GM18502 (cell line): ENCODE data around the gene DYNC1I1.

Experiments
- ATAC-seq: cut with Tn5 transposase; IDR thresholded peaks from one replicate; pipeline ENCODE4 v1.9.1; 2021; ENCODE audit warnings: mild to moderate bottlenecking; ENCODE audit not compliant: unreplicated experiment, poor library complexity

DYNC1I1 gene

DNA sequence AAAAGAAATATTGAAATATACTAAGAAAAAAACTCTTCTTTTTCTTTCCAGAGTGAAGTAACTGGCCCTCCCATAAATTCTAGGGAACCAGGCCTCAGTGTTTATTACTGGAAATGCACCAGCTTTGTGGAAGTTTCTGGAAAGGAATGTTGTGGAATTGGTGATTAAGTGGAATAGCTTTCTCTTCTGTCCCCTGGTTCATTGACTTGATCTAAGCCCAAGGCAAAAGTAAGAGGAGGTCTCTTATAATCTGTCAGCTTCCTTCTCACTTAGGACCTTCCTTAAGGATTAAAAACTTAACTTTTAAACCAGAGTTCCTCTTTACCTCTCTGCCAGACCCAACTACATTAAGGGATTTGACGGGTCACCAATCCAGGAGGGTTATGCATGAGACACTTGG, 283.4 kb downstream of the DYNC1I1 start:
- ATAC-seq, result no peak

GRCh38 chr7:96059075-96059474, 286.7 kb downstream of the DYNC1I1 start:
- no peak for ATAC-seq

GRCh38 chr7:96061009-96061408, 288.7 kb downstream of the DYNC1I1 start:
- ATAC-seq, result no peak

GRCh38 chr7:96061844-96062243, 289.5 kb downstream of the DYNC1I1 start:
- ATAC-seq, result no peak

DNA sequence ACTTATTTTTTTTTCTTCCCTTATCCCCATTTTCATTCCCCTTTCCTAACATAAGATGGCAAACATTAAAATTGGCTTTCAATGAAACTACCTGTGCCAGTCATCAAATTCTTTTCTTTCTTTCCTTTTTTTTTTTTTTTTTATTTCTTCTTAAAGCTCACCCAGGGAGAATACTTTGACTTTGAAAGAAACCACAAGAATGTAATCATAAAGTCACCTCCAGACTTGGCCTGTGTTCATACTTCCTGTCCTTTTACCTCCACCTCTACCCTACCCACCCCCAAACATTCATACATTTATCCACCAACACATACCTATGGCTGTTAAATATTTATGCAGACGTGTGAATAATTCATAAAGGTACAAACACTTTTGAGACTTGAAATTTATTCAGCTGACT, 295.0 kb downstream of the DYNC1I1 start:
- no peak for ATAC-seq

DNA sequence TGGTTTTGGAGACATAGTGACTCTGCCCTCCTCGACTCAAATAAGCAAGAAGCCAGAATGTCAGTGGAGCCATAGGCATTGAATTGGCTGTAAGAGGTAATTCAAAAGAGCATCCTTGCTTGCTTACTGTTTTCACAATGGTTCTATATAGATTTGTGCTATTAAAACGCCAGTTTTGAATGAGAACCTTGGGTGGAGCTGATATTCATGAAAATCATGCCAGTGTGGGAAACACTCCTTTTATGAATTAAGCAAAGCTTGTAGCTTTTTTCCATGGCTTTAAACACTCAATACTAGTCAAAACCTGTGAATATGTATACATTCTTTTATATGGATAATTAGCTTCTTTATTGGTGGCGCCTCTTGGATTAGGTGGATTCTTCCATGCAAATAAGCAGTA, 297.0 kb downstream of the DYNC1I1 start:
- ATAC-seq, result no peak

- no peak for ATAC-seq
Observed at GRCh38 chr7:96074871-96075270, 302.5 kb downstream of the DYNC1I1 start.

DNA sequence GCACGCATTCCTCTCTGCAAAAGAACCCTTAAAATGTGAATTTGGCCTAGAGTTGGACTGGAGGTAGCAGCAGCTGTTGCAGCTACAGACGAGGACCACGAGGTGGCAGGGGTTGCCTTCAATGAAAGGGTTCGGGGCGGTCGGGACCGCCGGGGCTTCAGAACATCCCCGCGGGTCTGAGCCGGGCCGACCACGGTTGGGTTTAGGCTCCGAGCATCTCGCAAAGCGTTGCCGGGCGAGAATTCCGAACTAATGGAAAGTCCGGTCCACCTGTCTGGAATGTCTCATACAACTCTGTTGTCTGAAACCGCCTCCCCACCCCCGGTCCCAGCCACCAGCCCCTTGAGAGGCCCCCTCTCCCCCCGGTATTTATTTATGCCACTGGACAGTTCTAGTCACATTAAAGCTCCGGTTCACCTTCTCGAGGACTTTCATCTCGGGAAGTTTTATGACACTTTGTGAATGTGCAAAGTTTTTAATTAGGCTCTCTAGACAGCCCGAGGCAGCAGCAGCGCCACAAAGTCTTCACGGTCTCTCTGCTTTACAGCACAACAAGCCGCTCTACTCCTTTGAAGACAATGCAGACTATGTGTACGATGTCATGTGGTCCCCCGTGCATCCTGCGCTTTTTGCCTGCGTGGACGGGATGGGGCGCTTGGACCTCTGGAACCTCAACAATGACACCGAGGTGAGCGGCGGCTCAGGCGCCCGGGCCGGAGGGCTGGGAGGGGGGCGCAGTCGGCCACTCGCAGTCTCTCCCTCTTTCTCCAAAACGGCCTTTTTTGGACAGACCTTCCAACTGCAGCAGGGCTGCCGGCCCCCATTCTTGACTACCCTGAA, 303.4 kb downstream of the DYNC1I1 start:
- ATAC-seq, result peak; percentile 92

GRCh38 chr7:96076350-96076707, 304.0 kb downstream of the DYNC1I1 start:
- no peak for ATAC-seq

- ATAC-seq, result no peak
Observed at GRCh38 chr7:96080027-96080426, 307.7 kb downstream of the DYNC1I1 start.

- ATAC-seq, result no peak
Observed at GRCh38 chr7:96084881-96085553, 312.7 kb downstream of the DYNC1I1 start.

DNA sequence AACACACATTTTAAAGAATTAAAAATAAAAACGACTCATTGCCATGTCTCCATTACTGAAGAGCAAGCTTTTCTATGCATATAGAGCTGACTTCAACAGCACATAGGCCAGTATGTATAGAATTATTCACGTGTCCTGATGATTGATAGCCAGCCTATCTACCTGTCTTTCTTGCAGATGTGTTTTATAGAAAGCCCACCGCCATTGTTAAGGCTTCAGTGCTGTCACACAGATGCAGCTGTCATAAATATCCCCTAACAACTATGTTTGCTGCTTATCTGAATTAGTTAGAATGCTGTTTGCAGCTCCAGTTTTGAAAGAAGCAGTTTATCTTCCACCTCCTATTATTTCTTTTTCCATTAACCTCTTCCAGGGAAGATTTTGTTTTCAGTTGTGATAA, 313.6 kb downstream of the DYNC1I1 start:
- ATAC-seq, result no peak

- ATAC-seq, result no peak
Observed at GRCh38 chr7:96088579-96088978, 316.2 kb downstream of the DYNC1I1 start.

DNA sequence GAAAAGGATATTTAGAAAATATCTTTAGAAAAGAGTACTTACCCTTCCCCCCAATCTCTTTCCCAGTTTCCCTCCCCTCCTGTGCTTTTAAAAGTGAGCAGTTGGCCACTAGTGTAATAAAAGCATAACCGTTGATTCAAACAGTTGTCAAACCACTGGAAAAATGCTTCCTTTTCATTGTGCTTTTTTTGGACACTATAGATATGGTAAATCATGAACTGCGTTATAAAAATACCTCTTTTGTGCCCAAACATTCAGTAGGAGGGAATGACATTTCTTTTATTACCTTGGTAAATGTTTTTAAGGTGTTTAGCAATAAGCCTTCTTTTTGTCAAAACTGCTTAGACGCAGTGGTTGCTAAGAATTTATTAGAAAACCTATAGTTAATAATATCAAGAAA, 317.2 kb downstream of the DYNC1I1 start:
- ATAC-seq, result no peak

- ATAC-seq, result no peak
Observed at GRCh38 chr7:96090756-96091155, 318.4 kb downstream of the DYNC1I1 start.

DNA sequence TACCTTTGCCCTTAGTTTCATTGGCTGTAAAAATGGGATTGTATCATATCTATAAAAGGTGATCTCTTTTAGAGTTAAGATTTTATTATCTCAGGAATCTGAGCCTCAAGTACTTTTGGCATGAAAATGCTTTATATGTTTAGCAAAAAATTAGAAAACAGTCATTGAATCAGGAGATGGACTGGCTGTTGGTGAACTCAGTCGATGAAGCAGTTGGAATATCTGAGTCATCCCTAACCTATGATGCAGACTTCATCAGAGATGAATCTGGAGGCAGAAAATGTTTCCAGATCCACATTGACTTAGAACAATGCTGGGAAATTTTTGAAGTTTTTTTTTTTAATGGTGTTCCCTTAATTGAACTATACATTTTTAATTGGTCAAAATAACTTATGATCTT, 321.1 kb downstream of the DYNC1I1 start:
- no peak for ATAC-seq

DNA sequence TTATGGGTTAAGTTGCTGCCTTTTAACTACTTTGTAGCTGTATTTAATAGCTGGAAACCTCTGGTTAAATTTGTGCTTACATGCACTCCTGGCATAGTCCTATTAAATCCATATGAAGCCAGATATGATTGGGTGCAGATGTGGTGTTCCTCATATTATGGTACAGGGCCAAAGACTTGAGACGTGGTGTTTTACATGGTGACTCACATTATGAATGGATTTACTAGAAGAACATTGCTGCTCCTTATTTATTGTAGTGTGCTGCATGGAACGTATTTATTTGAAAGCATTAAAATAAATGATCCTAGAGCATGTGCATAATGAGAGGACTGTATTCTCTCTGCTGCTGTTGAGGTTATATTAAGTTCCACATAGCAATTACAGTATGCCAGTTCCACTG, 325.5 kb downstream of the DYNC1I1 start:
- ATAC-seq, result no peak

DNA sequence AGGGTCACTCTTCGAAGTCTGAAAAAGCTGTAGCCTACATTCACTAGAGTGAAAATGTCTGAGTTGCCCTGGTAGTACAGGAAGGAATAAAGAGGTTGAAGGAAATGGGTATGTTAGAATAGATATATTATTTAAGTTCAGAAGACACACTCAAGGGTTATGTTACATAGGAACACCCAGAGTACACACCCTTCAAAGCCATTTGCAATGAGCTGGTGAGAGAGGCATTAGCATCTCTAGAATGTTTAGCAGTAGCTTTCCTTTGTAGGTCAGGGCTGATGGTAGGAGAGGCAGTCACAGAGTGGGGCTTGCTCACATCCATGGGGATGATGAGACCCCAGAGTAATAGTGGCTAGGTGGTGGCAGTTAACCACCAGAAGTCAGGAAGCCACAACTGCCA, 328.4 kb downstream of the DYNC1I1 start:
- ATAC-seq, result no peak

DNA sequence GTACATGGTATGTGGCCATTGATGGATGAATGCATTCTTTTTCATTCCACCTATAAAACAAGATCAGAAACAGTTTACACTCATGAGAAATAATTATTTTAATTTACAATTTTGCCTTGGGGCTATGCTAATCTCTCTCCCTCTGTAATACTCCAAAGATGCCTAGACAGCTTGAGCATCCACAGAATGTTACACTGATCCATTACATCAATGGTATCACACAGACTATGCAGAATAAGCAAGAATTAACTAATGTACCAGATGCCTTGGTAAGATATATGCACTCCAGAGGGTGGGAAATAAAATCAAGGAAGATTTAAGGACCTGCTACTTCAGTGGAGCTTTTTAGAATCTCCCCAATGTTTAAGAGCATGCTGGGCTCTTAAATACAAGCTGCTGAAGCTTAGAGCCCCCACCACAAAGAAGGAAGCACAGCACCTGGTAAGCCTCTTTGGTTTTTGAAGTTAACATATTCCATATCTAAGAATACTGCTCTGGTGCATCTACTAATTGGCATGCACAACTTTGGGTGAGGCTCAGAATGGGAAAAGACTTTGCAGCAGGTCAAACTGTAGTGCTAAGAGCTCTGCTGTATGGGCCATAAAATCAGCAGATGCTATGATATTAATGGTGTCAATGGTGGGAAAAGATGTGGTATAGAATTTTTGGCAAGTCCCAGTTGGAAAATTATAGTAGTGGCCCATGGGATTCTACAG, 329.9 kb downstream of the DYNC1I1 start:
- no peak for ATAC-seq

DNA sequence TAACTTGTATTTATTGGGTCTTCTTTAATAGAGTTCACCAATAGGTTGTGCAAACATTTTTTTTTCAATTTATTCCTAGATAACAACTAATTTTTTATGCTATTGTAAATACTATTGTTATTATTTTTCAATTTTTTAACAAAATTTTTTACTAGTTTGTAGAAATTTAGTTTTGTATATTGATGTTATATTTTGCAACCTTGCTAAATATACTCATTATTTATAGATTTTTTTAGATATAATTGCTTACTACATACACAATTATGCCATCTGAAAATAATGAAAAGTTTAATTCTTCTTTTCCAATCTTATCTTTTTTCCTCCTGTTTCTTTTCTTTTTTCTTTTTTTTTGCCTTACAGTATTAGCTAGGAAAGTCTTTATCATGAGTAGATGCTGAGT, 332.6 kb downstream of the DYNC1I1 start:
- ATAC-seq, result no peak

DNA sequence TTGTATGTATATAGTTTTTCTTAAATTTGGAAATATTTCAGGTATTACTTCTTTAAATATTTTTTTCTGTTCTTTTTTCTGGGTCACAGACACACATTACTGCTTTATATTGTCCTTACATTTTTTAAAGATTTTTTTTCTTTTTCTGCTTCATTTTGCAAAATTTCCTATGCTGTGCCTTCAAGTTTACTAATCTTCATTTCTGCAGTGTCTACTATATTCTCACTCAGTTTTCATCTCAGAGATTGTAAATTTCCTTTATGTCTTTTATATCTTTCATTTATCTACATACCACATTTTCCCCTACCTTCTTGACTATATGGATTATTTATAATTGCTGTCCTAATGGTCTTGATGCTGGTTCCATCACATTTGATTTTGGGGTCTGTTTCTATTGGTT, 339.1 kb downstream of the DYNC1I1 start:
- no peak for ATAC-seq
